Fibroblast of the aortic adventitia (primary cell): Measurements from ENCODE around the gene LZIC. TPM values are rescaled to one million over a fixed set of nuclear protein-coding genes. Genes with fewer than 3 reads are reported as not detected.

ENCODE experiments used
- DNase-seq: peaks from one replicate; pipeline ENCODE4 v3.0.0-alpha.2; 2010; ENCODE audit warnings: low read depth
- H3K4me3 ChIP-seq: 2 replicates; pipeline ENCODE4 v1.5.1; 2011; ENCODE audit warnings: low read depth, mild to moderate bottlenecking, control low read depth, low read length, moderate library complexity
- CTCF ChIP-seq: IDR thresholded peaks from 2 replicates; pipeline ENCODE4 v1.5.1; 2011; ENCODE audit warnings: mild to moderate bottlenecking, low read length, control low read depth, inconsistent platforms; ENCODE audit not compliant: insufficient read depth
- total RNA-seq: library from RNA; depleted of rRNA; stranded (reverse); fragments of >200 nt; gene quantifications from 2 replicates; pipeline ENCODE4 v1.2.3, GENCODE V29; 2012; ENCODE audit warnings: low replicate concordance

LZIC gene
- total RNA-seq, 1 donor: 50.3 TPM

- TF ChIP-seq CTCF: no peak
- no peak overlapping the region for H3K4me3 ChIP-seq
- DNase-seq: no peak
These were observed 36.7 kb downstream of the LZIC start for GRCh38 chr1:9906466-9906865.

- no peak for DNase-seq
- TF ChIP-seq CTCF: no peak
- no peak overlapping the region for H3K4me3 ChIP-seq
These were observed 38.2 kb downstream of the LZIC start for GRCh38 chr1:9905010-9905409.

- peak; percentile 26 for DNase-seq
- no peak overlapping the region for H3K4me3 ChIP-seq
- no peak for TF ChIP-seq CTCF
These were observed 38.6 kb downstream of the LZIC start for GRCh38 chr1:9904596-9904995.

GRCh38 chr1:9903801-9904527 is 39.2 kb downstream of the LZIC start:
- no peak for TF ChIP-seq CTCF
- DNase-seq: no peak

GRCh38 chr1:9902060-9902452 is 41.1 kb downstream of the LZIC start:
- H3K4me3 ChIP-seq: no peak overlapping the region
- DNase-seq: no peak

More at GRCh38 chr1:9903801-9904527, 39.2 kb downstream of the LZIC start:
- no peak overlapping the region for H3K4me3 ChIP-seq

GRCh38 chr1:9901148-9902059 is 41.8 kb downstream of the LZIC start:
- DNase-seq: no peak
- no peak for TF ChIP-seq CTCF
- no peak overlapping the region for H3K4me3 ChIP-seq

More at GRCh38 chr1:9902060-9902452, 41.1 kb downstream of the LZIC start:
- no peak for TF ChIP-seq CTCF
